H1 (cell line): ENCODE results near the gene EBF3.

Experiments used
- CTCF ChIP-seq, 3 experiments: IDR thresholded peaks; 1 replicate in 2 of 3; 2 replicates in 1 of 3; pipeline versions ENCODE4 v1.5.1 to v1.6.1; 2011; ENCODE audit warnings: low read length in 3 of 3, mild to moderate bottlenecking in 3 of 3, inconsistent platforms in 2 of 3, low read depth in 1 of 3, moderate library complexity in 1 of 3; ENCODE audit not compliant: insufficient read depth in 1 of 3; ENCODE audit errors: control extremely low read depth in 1 of 3
- EZH2 ChIP-seq: fragments of 200-600 bp; sonication (generic); IDR thresholded peaks from 2 replicates; pipeline ENCODE4 v1.7.1; 2012; ENCODE audit warnings: low read depth, mild to moderate bottlenecking, moderate library complexity, low read length, inconsistent platforms; ENCODE audit not compliant: severe bottlenecking
- GABPA ChIP-seq: IDR thresholded peaks from 2 replicates; pipeline ENCODE4 v1.6.1; 2011; ENCODE audit warnings: mild to moderate bottlenecking, low read length, moderate library complexity, borderline replicate concordance; ENCODE audit not compliant: insufficient read depth
- POLR2A ChIP-seq, 2 experiments: IDR thresholded peaks; 1 replicate in 1 of 2; 2 replicates in 1 of 2; pipeline ENCODE4 v1.6.1; 2011; ENCODE audit warnings: low read depth in 2 of 2, low read length in 2 of 2, mild to moderate bottlenecking in 2 of 2; ENCODE audit errors: control extremely low read depth in 1 of 2
- RAD21 ChIP-seq, 2 experiments: IDR thresholded peaks in 1 of 2; conservative IDR thresholded peaks in 1 of 2; 2 replicates each; pipeline ENCODE4 v1.6.1; 2011; ENCODE audit warnings: low read depth in 2 of 2, low read length in 2 of 2, improper control_type of control experiment in 1 of 2, inconsistent platforms in 1 of 2, mild to moderate bottlenecking in 1 of 2, moderate library complexity in 1 of 2
- SIRT6 ChIP-seq: IDR thresholded peaks from one replicate; pipeline ENCODE4 v1.7.1; 2012; ENCODE audit warnings: low read length, inconsistent platforms
- USF2 ChIP-seq: IDR thresholded peaks from 2 replicates; pipeline ENCODE4 v1.6.1; 2011; ENCODE audit warnings: low read length, improper control_type of control experiment

DNA sequence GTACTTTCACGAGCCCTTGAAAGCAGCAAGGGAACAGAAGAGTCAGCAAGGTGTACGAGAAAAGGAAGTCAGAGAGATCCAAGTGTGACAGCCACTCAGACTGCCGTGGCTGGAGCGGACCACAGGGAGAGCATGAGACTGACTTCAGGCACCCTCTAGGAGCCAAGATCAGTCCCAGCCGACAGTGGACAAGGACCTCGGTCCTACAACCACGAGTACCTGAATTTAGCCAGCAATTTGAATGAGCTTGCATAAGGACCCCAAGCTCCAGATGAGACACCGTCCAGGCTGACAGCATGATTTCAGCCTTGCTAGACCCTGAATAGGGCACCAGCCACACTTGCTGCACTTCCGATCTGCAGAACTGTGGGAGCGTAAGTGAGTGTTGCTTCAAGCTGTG is 13.7 kb upstream of the EBF3 start:
- TF ChIP-seq POLR2A (IDR thresholded peaks at IDR 0.05; ENCODE audit: control extremely low read depth in 1 of 2, low read depth in 2 of 2, low read length in 2 of 2) (no peak), CTCF (IDR thresholded peaks at IDR 0.05; ENCODE audit: control extremely low read depth in 1 of 3, insufficient read depth in 1 of 3, low read depth in 1 of 3, low read length in 3 of 3) (no peak), RAD21 (IDR thresholded peaks at IDR 0.05 in 1 of 2, conservative IDR thresholded peaks at IDR 0.05 in 1 of 2; ENCODE audit: low read depth in 2 of 2, low read length in 2 of 2) (no peak), EZH2 (no peak), USF2 (no peak), SIRT6 (no peak), GABPA (no peak)
